GM21423 (cell line): Measurements from ENCODE around the gene CETP.
"Not testable (repeated sequence)": the region's sequence is repeated elsewhere in the genome, so short reads cannot be mapped to it uniquely, and the experiment has no call there.

Experiments
- ATAC-seq: cut with Tn5 transposase; IDR thresholded peaks from one replicate; pipeline ENCODE4 v1.9.1; 2021; ENCODE audit warnings: mild to moderate bottlenecking, moderate library complexity; ENCODE audit not compliant: unreplicated experiment

CETP gene

DNA sequence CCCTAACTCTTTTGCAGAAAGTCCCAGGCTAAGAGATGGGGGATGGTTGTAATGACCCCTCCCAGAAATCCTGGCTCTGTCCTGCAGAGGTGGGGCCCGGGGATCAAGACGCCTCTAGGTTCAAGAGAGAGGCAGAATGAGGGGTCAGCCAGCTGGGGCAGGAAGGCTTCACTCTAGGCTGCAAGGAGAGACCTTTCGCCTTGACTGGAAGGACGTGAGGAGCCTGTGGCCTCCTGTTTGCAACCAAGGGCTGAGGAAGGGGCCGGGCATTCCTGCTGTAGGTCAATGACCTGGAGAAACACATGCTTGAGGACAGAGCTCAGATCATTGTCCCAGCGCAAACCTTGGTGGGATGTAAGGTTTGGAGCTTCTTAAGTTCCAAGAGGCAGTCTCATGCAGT, 8.7 kb upstream of the CETP start:
- no peak for ATAC-seq

DNA sequence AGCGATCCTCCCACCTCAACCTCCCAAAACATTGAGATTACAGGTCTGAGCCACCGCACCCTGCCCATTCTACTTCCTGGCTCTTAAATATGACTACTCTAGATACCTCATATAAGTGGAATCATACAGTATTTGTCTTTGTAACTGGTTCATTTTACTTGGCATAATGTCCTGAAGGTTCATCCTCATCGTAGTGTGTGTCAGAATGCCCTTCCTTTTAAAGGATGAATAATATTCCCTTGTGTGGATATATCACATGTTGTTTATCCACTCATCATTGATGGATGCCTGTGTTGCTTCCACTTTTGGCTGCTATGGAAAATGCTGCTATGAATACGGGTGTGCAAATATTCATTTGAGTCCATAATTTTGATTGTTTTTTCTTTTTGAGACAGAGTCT, 5.7 kb upstream of the CETP start:
- no peak for ATAC-seq

DNA sequence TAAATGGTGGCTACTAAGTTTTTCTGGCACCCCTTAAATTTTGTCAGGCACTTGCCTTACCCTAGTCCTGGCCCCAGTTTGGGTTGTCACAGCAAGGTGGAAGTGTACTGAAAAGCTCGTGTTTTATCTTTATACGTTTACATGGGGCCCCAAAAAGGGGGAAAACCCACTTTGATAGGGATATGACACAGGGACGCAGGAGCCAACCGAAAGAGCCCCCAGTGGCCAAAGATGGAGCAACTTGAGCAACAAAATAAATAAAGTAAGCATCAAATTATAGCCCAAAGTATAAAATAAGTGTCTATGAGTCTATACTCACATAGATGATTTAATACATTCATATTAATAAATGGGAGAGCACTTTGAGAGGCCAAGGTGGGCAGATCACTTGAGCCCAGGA, 5.0 kb upstream of the CETP start:
- no peak for ATAC-seq

DNA sequence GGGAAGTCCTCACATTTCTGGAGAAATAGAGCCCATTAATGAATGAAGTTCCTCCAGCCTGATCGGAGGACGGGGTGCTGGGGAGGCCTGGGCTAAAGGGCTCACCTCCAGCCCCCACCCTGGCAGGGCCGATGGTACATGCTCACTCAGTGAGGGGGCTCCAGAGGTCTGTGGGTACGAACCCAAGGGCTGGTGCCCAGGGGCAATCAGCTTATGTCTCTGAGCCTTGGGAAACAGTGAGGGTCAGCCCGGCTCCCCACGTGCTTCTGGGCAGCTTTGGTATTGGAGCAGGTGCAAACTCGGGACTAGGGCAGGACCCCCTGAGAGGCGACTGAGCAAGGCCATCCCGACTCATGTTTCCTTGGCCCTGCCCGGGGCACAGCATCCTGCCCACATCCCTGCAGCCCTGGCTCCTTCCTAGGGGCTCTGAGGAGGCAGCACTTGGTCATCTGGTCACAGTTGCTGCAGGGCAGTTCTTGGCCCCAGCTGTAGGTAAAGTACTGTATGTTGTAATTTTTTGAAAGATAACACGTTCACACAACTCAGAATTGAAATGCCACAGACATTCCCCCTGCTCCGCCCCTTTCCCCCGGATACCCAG, 969 bp upstream of the CETP start:
- no peak for ATAC-seq

DNA sequence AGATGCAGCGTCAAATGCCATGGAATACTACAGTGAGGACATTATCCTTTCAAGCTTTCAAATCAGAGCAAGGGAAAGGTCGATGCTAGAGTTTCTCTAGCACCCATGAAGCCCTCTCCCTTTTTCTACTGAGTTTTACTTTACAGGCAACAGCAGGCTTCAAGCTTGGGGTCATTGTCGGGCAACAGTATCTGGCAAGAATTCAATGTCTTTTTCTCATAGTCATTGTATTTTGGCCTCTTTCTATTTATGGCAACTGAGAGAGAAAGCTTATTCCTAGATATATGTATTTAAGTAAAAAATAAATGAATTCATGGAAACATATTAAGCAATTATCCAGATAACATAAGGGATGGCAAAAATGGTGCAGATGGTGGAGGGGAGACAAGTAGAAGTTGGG, 364 bp upstream of the CETP start:
- ATAC-seq, result no peak

DNA sequence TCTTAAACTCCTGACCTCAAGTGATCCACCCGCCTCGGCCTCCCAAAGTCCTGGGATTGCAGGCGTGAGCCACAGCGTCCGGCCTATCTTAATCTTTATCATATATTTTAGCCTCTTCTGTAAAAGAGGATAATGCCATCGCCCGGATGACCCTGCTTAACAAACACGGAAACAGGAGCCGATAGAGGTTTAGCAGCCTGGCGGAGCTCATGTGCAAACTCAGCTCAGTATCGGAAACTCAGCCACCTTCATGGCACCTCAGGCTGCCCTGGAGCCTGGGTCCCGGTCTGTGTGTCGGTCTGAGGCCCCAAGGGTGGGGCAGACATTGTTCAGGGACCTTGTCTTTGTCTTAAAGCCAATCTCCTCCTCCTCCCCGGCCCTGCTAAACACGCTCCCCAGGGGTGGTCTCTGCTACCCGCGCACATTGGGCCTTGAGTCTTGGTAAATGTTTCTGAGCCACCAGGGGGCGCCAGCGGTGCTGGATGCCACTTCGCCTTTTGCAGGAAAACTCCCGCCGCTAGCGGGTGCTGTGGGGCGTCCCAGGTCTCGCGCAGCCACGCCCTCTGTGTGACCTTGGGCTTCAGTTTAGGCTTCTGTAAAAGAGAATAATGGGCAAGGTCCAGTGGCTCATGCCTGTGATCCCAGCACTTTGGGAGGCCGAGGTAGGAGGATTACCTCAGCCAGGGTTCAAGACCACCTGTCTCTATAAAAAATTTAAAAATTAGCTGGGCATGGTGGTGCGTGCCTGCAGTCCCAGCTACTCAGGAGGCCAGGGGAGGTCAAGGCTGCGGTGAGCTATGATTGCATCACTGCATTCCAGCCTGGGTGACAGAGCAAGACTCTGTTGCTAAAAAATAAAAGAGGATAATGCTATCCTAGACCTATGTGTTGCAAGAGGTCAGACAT, 2.7 kb downstream of the CETP start:
- ATAC-seq, result peak; percentile 57

DNA sequence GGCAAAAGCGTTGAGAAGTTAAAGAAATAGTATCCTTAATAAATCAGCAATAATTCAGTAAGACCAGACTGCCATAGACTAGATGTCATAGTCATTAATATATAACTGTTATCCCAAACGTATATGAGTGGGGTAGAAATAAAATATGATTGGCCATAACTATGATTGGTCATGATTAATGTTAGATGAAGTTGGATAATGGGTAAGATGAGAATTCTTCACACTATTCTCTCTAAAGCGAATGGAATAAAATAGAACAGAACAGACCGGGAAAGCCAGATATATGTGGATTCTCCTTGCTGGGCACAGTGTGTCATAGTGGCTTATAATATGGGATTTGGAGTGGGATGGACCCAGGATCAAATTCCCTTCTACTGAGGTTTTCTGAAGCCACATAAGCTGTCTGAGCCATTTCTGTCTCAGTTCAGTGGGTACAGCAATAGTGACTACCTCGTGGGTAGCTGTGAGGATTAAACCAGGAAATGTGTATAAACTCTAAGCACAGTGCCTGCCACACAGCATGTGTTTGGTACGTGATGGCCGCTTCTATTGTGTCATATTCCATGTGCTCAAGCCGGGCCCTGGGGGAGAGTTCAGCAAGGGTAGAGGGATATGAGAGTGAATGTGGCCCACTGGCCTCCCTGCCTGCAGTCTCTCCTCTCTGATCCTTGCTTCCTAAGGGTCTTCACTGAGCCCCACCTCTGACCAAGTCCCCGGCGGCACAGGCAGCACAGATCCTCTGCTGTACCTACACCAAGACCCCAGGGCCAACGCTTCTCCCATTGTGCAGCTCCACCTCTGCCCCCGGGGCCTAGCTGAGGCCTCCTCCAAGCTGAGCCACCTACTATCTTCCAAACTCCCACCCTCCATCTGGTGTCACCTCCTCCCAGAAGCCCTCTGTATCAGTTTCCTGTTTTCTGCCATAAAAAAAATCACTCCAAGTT, 3.7 kb downstream of the CETP start:
- ATAC-seq, result no peak

DNA sequence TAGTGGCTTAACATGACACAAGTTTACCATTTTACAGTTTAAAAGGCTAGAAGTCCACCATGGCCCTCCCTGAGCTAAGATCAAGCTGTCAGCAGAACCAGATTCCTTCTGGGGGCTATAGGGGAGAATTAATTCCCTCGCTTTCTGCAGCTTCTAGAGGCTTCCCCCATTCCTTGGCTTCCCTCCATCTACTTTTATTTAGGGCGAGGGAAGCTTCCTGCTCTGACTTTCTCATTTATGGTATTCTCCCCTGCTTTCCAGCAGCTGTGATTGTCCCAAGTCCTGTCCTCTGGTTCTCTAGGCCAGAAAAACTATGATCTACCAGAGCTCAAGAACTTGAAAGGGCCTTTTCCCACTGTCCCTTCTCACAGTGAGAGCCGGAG, 4.3 kb downstream of the CETP start:
- no peak for ATAC-seq

DNA sequence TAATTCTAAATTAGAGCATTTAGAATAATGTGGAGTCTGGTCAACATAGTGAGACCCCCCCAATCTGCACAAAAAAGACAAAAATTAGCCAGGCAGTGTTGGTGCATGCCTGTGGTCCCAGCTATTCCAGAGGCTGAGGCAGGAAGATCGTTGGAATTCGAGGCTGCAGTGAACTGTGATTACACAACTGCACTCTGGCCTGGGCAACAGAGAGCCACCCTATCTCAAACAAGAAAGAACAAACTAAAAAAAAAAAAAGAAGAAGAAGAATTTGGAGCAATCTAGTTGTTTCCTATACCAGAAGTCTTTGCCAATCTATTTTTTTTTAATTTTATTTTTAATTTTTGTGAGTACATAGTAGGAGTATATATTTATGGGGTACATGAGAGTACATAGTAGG, 6.0 kb downstream of the CETP start:
- ATAC-seq, result no peak

DNA sequence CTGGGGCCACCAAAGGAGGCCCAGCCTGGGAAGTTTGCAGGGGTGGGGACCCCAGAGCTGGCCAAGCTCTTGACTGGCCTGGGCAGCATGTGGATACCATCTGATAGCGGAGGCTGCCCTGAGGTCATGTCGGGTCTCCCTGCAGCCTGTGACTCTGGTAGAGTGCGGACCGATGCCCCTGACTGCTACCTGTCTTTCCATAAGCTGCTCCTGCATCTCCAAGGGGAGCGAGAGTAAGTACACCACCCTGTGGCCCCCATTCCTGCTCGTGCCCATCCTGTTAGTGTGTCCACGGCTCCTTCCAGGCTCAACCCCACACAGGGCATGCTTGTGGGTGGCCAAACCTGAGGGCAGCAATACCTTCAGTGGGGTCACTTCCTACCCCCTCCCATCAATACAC, 8.0 kb downstream of the CETP start:
- ATAC-seq, result no peak

DNA sequence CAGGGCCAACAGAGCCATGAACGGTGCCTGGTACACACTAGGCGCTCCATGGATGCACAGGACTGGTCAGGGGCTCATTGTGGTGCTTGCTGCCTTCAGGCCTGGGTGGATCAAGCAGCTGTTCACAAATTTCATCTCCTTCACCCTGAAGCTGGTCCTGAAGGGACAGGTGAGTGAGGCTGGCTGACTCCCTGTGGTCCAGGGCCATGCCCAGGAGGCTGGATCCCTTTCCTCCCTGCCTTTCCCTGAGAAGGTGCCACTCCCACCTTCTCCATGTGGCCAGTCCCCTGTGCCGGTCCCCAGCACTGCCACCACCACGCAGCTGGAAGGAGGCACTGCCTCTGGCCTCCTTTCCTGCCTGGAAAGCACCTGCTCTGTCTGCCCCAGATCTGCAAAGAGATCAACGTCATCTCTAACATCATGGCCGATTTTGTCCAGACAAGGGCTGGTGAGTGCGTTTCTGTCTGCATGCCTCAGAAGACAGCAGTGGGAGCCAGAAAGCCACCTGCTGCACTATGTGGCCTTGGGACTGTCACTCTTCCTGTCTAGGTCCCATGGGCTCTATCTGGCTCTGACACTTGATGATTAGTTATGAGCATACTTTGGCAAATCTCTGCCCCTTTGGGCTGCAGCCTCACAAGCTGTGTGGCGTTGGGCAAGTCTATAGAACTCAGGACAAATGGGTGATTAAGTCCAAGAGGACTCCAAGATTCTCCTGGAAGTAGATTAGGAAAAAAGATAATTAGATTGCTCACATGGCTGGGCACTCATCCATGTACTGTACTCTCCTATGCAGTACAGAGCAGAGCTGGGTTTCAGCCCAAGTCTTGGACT, 9.4 kb downstream of the CETP start:
- ATAC-seq, result peak; percentile 87

DNA sequence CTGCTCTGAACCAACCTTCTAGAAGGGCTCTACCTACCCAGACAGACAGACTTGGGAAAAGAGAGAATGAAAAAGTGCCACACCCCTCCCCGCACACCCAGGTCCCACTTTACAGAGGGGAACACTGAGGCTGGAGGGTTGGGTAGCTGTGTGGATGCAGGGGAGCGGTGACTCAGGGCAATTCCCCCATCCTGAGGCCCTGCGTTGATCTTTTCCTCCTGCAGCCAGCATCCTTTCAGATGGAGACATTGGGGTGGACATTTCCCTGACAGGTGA, 10.0 kb downstream of the CETP start:
- no peak for ATAC-seq

DNA sequence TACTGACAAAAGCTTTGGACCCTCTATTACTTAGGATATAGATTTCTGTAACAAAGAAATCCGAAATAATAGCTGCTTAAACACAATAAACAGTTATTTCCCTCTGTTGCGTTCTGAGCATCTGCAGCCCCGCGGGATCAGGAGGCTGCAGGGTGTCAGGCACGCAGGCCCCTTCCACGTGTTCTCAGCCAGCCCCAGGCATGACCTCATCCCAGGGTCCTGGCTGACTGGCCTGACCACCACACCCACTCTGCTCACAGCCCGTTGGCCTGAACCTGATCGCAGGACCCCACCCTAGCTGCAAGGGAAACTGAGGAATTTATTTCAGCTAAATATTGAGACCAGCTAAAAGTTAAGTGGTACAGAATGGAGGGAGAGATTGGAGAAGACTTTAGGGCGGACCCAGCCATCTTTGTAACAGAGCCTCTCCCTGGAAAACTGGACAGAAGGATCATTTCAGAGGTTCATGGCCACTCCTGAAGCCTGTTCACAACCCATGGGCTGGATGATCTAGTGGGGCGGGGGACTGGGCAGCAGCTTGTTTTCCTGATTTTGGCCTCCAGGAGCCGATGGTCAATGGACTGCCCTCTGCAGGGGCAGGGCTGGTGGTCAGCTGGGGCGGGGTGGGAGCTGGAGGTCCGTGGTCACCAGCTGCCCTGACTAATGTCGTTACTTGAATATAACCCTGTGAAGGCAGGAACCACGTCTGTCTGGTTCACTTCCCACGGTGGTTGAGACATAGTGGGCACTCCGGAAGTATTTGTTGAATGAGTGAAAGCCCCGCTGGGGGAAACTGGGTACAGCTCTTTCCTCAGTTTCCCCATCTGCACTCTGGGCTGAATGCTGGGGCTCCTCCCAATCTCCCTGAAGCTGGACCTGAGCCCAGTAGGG, 10.9 kb downstream of the CETP start:
- ATAC-seq, result no peak

DNA sequence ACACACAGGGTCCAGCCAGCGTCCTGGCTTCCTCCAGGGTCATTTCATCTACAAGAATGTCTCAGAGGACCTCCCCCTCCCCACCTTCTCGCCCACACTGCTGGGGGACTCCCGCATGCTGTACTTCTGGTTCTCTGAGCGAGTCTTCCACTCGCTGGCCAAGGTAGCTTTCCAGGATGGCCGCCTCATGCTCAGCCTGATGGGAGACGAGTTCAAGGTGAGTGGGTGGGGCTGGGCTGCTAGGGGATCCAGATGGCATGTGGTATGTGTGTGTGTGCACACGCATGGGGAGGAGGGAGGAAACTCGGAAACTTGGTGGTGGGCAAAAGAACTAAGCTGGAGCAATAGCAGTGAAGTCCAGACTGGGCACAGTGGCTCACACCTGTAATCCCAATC, 11.5 kb downstream of the CETP start:
- no peak for ATAC-seq

DNA sequence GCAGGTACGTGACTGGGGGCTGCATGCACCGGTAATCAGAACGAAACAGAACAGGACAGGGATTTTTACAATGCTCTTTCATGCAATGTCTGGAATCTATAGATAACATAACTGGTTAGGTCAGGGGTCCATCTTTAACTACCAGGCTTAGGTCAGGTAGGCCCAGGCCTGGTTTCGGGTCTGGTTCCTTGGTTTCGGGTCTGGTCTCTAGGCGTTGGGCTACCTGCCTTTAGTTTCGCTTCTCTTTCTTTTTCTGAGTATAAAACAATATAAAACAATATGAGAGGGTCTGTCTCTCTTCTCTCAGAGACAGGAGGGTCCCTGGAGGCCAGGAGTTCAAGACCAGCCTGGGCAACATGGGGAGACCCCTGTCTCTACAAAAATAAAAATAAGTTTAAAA, 12.1 kb downstream of the CETP start:
- not testable (repeated sequence) for ATAC-seq

DNA sequence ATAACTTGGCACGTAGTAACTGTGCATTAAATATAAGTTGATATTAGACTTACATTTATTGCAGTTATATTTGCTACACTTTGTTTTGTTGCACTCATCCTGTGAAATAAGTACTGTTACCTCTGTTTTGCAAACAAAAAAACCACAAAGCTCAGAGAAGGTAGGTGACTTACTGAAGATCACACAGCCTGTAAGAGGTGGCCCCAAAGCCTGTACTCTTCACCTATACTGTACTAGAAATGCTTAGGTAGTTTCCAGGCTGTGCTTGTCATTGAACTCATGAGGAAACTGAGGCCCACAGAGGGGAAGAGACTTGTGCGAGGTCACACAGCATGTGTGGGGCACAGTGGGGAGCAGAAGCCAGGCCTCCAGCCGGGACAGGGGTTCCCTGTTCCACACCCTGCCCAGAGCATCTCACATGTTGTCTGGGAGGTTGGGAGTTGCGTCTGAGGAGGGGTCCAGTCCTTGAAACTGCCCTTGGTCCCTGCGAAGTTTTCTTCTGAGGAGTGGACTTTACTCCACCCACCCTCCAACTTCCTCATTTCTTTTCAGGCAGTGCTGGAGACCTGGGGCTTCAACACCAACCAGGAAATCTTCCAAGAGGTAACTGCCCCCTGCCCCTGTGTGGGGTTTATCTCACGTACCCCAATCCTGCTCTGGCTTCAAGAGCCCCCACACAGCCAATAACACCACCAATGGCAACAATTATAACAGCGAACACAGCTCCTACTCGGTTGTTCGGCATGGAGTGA, 13.0 kb downstream of the CETP start:
- no peak for ATAC-seq

DNA sequence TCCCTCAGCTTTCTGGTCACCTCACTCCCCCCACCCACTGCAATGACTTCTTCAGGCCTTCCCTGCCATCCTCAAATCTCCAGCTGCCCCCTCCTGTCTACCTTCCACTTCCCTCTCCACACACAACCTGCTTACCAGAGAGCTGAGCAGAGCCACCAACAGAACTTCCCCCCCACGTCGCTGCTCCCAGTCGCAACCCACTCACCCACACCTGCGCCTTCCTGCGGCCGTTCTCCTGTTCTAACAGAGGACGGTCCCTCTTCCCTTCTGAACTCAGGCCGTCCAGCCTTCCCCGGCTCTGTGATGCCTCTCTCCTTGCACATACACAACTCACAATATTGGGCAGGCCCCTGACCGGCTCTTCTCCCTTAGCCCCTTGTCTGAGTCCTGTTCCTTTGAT, 14.0 kb downstream of the CETP start:
- no peak for ATAC-seq

DNA sequence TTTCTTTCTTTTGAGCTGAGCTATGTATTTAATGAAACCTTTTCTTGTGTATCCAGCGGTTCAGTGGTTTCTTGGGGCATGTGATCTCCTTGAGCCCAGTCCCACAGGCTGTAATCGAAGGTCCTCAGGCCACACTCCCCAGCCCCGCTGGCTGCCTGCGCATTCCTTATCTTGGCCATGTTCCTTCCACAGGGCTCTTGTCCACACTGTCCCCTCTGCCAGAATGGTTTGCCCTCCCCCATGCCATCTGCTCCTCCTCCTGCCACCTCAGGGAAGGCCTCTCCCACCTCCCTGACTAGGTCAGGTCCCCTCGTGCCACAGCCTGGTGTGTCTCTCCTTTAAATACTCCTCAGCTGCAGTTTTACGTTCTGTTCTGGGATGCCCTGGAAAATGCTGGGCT, 15.5 kb downstream of the CETP start:
- no peak for ATAC-seq

DNA sequence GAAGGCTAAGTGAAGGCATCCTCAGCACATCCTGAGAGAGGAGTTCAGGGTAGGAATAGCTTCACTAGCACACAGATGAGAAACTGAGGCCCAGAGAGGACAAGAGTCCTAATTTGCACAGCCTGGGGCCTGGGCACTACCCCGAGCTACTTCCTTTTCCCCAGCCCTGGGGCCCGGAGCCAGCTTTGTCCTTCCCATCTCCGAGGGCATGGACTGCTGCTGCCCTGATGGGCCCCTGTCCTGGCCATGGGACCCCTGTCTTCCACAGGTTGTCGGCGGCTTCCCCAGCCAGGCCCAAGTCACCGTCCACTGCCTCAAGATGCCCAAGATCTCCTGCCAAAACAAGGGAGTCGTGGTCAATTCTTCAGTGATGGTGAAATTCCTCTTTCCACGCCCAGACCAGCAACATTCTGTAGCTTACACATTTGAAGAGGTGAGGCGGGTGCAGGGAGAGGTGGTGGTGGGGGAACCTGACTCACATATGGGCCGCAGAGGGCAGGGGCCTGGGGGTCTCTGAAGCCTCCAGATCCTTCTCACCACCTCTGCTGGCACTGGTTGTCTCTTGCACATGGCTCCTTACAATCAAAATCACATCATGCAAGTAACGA, 16.2 kb downstream of the CETP start:
- no peak for ATAC-seq
